ENCODE data around the gene KCNMA1. TPM values are rescaled to one million over a fixed set of nuclear protein-coding genes. Genes with fewer than 3 reads are reported as not detected.

KCNMA1 gene
- total RNA-seq, 1 experiment from 2014 or later = 0.49 TPM

DNA sequence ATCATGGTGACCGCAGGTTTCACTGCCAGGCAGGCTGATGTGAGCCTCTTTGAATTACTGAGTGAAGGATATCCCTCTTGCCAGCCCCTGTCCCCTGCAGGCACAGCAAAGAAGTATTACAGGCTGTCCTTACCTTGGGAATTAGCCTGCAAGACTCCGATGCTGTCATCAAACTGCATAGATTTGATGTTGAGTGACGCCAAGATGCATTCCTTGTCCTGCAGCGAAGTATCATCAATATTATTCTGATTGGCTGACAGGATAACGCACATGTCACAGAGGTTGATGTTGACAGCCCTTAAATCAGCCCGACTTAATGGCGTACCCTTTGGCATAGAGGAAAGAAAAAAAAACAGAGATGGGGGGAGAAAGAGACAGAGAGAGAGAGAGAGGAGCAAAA, 693.0 kb downstream of the KCNMA1 start:
- H3K36me3 ChIP-seq (ENCODE audit: control insufficient read depth in 1 of 2, insufficient read depth in 2 of 2, low read length in 2 of 2) = no peaks in the 10 kb centered on the region
- DNase-seq (ENCODE audit: low read depth, low spot score) (no peak), ATAC-seq (no peak)
- H3K9ac ChIP-seq (ENCODE audit: low read length) = no peak overlapping the region
- peaks cover 42% of the 10 kb centered on the region for H3K27me3 ChIP-seq (ENCODE audit: insufficient read depth, low read length)
- no peaks in the 10 kb centered on the region for H4K20me1 ChIP-seq (ENCODE audit: insufficient read depth)
- no peaks in the 10 kb centered on the region for H3K79me2 ChIP-seq (ENCODE audit: insufficient read depth, low read length)
- H3K4me3 ChIP-seq (replicated peaks in 1 of 2; ENCODE audit: low read depth in 1 of 2, low read length in 2 of 2) = no peak overlapping the region
- no peaks in the 10 kb centered on the region for H3K4me1 ChIP-seq (ENCODE audit: control insufficient read depth in 1 of 2, insufficient read depth in 2 of 2, low read length in 2 of 2)
- no peak overlapping the region for H3K27ac ChIP-seq (ENCODE audit: low read depth, low read length)
- H3K9me3 ChIP-seq (ENCODE audit: control insufficient read depth in 1 of 2, insufficient read depth in 1 of 2, low read depth in 1 of 2, low read length in 2 of 2) = no peaks in the 10 kb centered on the region
- H2AFZ ChIP-seq (ENCODE audit: low read depth, low read length, poor library complexity, severe bottlenecking) = no peak overlapping the region
- ChIA-PET RAD21 (ENCODE audit: low non-redundant PET in 1 of 2, low total read pairs in 2 of 2, uncharacterized antibody in 2 of 2, unreplicated experiment in 2 of 2) (no interaction called here), POLR2A (no interaction called here), CTCF (no interaction called here)
- no TSS peak for BruUV-seq (replicated peaks)
- no peaks in the 10 kb centered on the region for H3K9me2 ChIP-seq (ENCODE audit: insufficient read depth)
- no peak overlapping the region for H3K4me2 ChIP-seq (ENCODE audit: low read length)
- TF ChIP-seq POLR2A (IDR thresholded peaks at IDR 0.05; ENCODE audit: borderline replicate concordance, extremely low read depth, insufficient read depth, insufficient read length) (no peak), ZFX (IDR thresholded peaks at IDR 0.05) (no peak), EZH2phosphoT487 (IDR thresholded peaks at IDR 0.05; ENCODE audit: borderline replicate concordance) (no peak), TCF7L2 (IDR thresholded peaks at IDR 0.05; ENCODE audit: borderline replicate concordance, extremely low read depth, insufficient read depth, insufficient read length) (no peak), EZH2 (IDR thresholded peaks at IDR 0.05) (no peak), YY1 (IDR thresholded peaks at IDR 0.05; ENCODE audit: extremely low read depth, insufficient replicate concordance, low read depth, low read length) (no peak)
- TF ChIP-seq, protein P1, sequence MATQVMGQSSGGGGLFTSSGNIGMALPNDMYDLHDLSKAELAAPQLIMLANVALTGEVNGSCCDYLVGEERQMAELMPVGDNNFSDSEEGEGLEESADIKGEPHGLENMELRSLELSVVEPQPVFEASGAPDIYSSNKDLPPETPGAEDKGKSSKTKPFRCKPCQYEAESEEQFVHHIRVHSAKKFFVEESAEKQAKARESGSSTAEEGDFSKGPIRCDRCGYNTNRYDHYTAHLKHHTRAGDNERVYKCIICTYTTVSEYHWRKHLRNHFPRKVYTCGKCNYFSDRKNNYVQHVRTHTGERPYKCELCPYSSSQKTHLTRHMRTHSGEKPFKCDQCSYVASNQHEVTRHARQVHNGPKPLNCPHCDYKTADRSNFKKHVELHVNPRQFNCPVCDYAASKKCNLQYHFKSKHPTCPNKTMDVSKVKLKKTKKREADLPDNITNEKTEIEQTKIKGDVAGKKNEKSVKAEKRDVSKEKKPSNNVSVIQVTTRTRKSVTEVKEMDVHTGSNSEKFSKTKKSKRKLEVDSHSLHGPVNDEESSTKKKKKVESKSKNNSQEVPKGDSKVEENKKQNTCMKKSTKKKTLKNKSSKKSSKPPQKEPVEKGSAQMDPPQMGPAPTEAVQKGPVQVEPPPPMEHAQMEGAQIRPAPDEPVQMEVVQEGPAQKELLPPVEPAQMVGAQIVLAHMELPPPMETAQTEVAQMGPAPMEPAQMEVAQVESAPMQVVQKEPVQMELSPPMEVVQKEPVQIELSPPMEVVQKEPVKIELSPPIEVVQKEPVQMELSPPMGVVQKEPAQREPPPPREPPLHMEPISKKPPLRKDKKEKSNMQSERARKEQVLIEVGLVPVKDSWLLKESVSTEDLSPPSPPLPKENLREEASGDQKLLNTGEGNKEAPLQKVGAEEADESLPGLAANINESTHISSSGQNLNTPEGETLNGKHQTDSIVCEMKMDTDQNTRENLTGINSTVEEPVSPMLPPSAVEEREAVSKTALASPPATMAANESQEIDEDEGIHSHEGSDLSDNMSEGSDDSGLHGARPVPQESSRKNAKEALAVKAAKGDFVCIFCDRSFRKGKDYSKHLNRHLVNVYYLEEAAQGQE (IDR thresholded peaks at IDR 0.05; ENCODE audit: low read depth) = no peak
- intact Hi-C loops (cut with micrococcal nuclease) = no loop called here

Data from HCT116 (cell line).